ENCODE data around the gene CDH24.

The CDH24 gene

GRCh38 chr14:23054000-23054811, 3.1 kb downstream of the CDH24 start:
- H3K4me3 ChIP-seq (ENCODE audit: low read length), result no peak overlapping the region
- DNase-seq (ENCODE audit: low read depth), result no peak
- TF ChIP-seq, protein P1, sequence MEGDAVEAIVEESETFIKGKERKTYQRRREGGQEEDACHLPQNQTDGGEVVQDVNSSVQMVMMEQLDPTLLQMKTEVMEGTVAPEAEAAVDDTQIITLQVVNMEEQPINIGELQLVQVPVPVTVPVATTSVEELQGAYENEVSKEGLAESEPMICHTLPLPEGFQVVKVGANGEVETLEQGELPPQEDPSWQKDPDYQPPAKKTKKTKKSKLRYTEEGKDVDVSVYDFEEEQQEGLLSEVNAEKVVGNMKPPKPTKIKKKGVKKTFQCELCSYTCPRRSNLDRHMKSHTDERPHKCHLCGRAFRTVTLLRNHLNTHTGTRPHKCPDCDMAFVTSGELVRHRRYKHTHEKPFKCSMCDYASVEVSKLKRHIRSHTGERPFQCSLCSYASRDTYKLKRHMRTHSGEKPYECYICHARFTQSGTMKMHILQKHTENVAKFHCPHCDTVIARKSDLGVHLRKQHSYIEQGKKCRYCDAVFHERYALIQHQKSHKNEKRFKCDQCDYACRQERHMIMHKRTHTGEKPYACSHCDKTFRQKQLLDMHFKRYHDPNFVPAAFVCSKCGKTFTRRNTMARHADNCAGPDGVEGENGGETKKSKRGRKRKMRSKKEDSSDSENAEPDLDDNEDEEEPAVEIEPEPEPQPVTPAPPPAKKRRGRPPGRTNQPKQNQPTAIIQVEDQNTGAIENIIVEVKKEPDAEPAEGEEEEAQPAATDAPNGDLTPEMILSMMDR (IDR thresholded peaks at IDR 0.05; ENCODE audit: insufficient read depth, low read depth, low read length, missing control alignments), result no peak

DNA sequence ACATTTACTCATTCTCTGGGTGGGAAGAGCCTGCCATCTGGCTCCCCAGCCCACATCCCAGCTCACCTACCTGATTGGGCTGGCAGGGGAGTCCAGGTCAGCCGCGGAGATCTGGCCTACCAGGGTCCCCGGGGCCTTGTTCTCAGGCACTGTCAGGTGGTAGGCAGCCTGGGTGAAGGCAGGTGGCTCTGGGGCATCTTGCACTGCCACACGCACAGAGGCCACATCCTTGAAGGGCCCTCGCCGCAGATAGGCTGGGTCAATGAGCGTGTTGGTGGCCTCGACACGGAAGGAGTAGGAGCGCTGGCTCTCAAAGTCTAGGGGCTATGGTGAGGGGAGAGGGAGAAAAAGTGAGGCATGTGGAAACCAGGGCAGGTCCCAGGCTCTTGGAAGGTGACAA, 3.9 kb downstream of the CDH24 start:
- TF ChIP-seq, protein P1 (IDR thresholded peaks at IDR 0.05; ENCODE audit: insufficient read depth, low read depth, low read length, missing control alignments), result no peak
- H3K4me3 ChIP-seq (ENCODE audit: low read length), result no peak overlapping the region
- no peak for DNase-seq (ENCODE audit: low read depth)

DNA sequence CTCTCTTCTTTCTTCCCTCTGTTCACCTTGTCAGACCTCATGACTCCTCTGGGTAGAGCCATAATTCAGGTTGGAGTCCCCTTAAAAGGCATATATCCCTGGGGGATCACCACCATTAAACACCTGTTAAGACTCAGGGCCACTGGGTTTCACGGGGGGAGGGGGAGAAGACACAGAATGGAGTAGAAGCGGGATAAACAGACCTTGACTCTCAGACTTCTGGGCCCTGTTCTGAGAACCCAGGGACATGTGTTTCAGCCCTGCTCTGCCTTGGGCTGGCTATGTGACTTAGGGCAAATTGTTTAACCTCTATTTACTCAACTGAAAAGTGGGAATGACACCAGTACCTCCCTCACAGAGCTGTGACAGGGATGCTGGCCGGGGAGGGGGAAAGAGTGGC, 4.6 kb downstream of the CDH24 start:
- H3K4me3 ChIP-seq (ENCODE audit: low read length), result no peak overlapping the region
- DNase-seq (ENCODE audit: low read depth), result no peak
- TF ChIP-seq, protein P1 (IDR thresholded peaks at IDR 0.05; ENCODE audit: insufficient read depth, low read depth, low read length, missing control alignments), result no peak

GRCh38 chr14:23052182-23052623, 5.1 kb downstream of the CDH24 start:
- TF ChIP-seq, protein P1 (IDR thresholded peaks at IDR 0.05; ENCODE audit: insufficient read depth, low read depth, low read length, missing control alignments), result peak; percentile 48
- no peak overlapping the region for H3K4me3 ChIP-seq (ENCODE audit: low read length)
- DNase-seq (ENCODE audit: low read depth), result peak; percentile 47

DNA sequence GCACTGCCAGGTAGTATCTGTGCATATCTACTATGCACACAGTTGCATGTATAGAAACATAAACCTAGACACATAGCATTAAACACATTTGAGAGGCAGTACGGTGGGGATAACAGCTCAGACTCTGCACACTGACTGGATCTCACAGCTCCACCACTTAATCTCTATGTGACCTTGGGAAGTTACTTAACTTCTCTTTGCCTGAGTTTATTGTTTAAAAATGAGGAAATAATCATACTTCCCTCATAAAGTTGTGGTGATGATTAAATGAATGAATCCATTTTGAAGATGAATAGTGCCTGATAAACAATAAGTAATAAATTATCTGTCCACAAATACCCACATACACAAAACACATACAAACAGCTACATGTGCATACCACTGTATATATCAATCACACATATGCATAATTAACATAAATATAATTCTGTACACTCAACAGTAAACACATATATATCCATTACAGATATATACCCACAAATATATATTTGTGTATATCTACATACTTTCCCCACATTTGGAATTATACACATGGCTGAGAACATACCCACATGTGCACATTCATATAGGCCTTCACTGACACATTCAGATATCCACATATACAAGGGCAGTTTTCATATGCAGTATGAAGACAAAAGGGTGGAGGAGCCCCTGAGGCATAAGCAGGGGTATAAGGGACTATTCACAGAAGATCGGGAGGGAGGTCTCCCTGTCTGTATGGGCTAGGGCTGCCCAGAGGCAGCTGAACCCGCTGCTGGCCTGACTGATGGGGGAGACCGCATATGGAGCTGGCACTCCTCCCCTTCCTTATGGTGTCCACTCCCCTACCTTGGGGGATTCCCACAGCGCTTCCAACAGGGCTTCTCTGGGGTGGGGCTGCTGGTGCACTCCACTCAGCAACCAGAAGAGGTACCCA, 5.9 kb downstream of the CDH24 start:
- DNase-seq (ENCODE audit: low read depth), result no peak
- TF ChIP-seq, protein P1 (IDR thresholded peaks at IDR 0.05; ENCODE audit: insufficient read depth, low read depth, low read length, missing control alignments), result no peak

DNA sequence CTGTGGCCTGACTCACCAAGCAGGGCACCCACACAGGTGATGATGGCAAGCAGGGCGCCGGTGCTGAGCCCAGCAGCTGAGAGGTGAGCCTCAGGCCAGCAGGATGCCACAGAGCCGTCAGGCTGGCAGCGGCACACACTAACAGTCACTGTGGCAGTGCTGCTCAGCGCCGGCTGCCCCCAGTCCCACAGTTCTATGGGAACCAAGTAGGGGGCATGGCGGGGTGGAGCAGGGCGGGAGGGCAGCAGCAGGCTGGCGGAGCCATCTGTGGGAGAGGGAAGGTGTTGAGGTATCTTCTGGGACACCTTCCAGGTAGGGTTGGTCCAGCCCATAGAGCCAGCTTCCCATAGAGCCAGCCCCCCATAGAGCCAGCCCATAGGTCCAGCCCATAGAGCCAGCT, 8.3 kb downstream of the CDH24 start:
- no peak overlapping the region for H3K4me3 ChIP-seq (ENCODE audit: low read length)
- DNase-seq (ENCODE audit: low read depth), result no peak
- TF ChIP-seq, protein P1 (IDR thresholded peaks at IDR 0.05; ENCODE audit: insufficient read depth, low read depth, low read length, missing control alignments), result no peak

More for the DNA sequence above, 5.9 kb downstream of the CDH24 start:
- no peak overlapping the region for H3K4me3 ChIP-seq (ENCODE audit: low read length)
